ENCODE measurements around the gene DOC2B.

- no peak for TF ChIP-seq POLR2A (IDR thresholded peaks at IDR 0.05)
- TF ChIP-seq CTCF (IDR thresholded peaks at IDR 0.05): no peak
Observed at GRCh38 chr17:193426-193810, 12.0 kb upstream of the DOC2B start.

All from lower leg skin (tissue), 3 donors.